Subcutaneous abdominal adipose tissue (tissue), 5 donors: ENCODE data around the gene GARIN5B.

Experiments
- H3K27ac ChIP-seq: one replicate; pipeline ENCODE4 v1.7.0; 2013; ENCODE audit warnings: low read depth, mild to moderate bottlenecking, inconsistent platforms, low read length, moderate library complexity
- H3K27me3 ChIP-seq, 5 donors: one replicate each; pipeline ENCODE4 v1.7.0; 2013; ENCODE audit warnings: low read length in 5 of 5, inconsistent platforms in 1 of 5; ENCODE audit not compliant: control insufficient read depth in 5 of 5, insufficient read depth in 4 of 5
- H3K36me3 ChIP-seq, 5 donors: one replicate each; pipeline ENCODE4 v1.7.0; 2013; ENCODE audit warnings: low read length in 5 of 5; ENCODE audit not compliant: control insufficient read depth in 5 of 5, insufficient read depth in 5 of 5
- H3K4me1 ChIP-seq, 5 donors: one replicate each; pipeline ENCODE4 v1.7.0; 2013; ENCODE audit warnings: low read length in 5 of 5, mild to moderate bottlenecking in 3 of 5, moderate library complexity in 1 of 5; ENCODE audit not compliant: control insufficient read depth in 5 of 5, insufficient read depth in 5 of 5
- H3K4me3 ChIP-seq, 5 donors: one replicate each; pipeline ENCODE4 v1.7.0; 2013; ENCODE audit warnings: low read length in 5 of 5, low read depth in 1 of 5
- H3K9ac ChIP-seq, 5 donors: one replicate each; pipeline ENCODE4 v1.7.0; 2013; ENCODE audit warnings: low read length in 5 of 5, mild to moderate bottlenecking in 4 of 5, moderate library complexity in 3 of 5
- H3K9me3 ChIP-seq, 5 donors: one replicate each; pipeline ENCODE4 v1.7.0; 2013; ENCODE audit warnings: low read length in 5 of 5; ENCODE audit not compliant: control insufficient read depth in 5 of 5
- donor health status: healthy.
- donor health status: healthy.
- donor health status: healthy.
- donor health status: healthy.
- donor health status: healthy.

GARIN5B gene

GRCh38 chr19:55350620-55351315 is 12.3 kb downstream of the GARIN5B start:
- peaks cover 22 to 45% (median 36%) of the 10 kb centered on the region in 5 donors for H3K27me3 ChIP-seq
- no peak overlapping the region for H3K27ac ChIP-seq
- no peak overlapping the region for H3K9ac ChIP-seq
- no peak overlapping the region for H3K4me3 ChIP-seq
- peaks cover 0 to 23% (median 20%) of the 10 kb centered on the region in 5 donors for H3K4me1 ChIP-seq
- peaks cover 0 to 5% (median 0%) of the 10 kb centered on the region in 5 donors for H3K36me3 ChIP-seq
- no peaks in the 10 kb centered on the region for H3K9me3 ChIP-seq

GRCh38 chr19:55348317-55349034 is 14.6 kb downstream of the GARIN5B start:
- no peak overlapping the region for H3K27ac ChIP-seq
- H3K27me3 ChIP-seq = peaks cover 20 to 35% (median 29%) of the 10 kb centered on the region in 5 donors
- no peaks in the 10 kb centered on the region for H3K9me3 ChIP-seq
- peaks cover 0 to 15% (median 6%) of the 10 kb centered on the region in 5 donors for H3K36me3 ChIP-seq
- no peak overlapping the region for H3K9ac ChIP-seq
- peaks cover 0 to 30% (median 22%) of the 10 kb centered on the region in 5 donors for H3K4me1 ChIP-seq
- no peak overlapping the region for H3K4me3 ChIP-seq

GRCh38 chr19:55347442-55348009 is 15.5 kb downstream of the GARIN5B start:
- Histone ChIP-seq H3K36me3 (peaks cover 0 to 24% (median 15%) of the 10 kb centered on the region in 5 donors), H3K9me3 (no peaks in the 10 kb centered on the region), H3K27me3 (peaks cover 11 to 25% (median 20%) of the 10 kb centered on the region in 5 donors), H3K9ac (no peak overlapping the region), H3K4me1 (peaks cover 0 to 25% (median 18%) of the 10 kb centered on the region in 5 donors), H3K27ac (no peak overlapping the region), H3K4me3 (no peak overlapping the region)

- Histone ChIP-seq H3K4me3 (no peak overlapping the region), H3K4me1 (peaks cover 0 to 25% (median 19%) of the 10 kb centered on the region in 5 donors), H3K9ac (no peak overlapping the region), H3K27me3 (peaks cover 5 to 19% (median 13%) of the 10 kb centered on the region in 5 donors), H3K27ac (no peak overlapping the region), H3K36me3 (peaks cover 0 to 29% (median 17%) of the 10 kb centered on the region in 5 donors), H3K9me3 (no peaks in the 10 kb centered on the region)
Observed at GRCh38 chr19:55346725-55347441, 16.2 kb downstream of the GARIN5B start.

GRCh38 chr19:55345818-55346724 is 17.0 kb downstream of the GARIN5B start:
- H3K9ac ChIP-seq = peak overlapping the region in 1 of 5 donors; percentile 56
- no peak overlapping the region for H3K27ac ChIP-seq
- H3K4me3 ChIP-seq = peak overlapping the region in 4 of 5 donors; percentile 12 to 39 (median 22)
- H3K27me3 ChIP-seq = peaks cover 0 to 11% (median 6%) of the 10 kb centered on the region in 5 donors
- peaks cover 0 to 31% (median 17%) of the 10 kb centered on the region in 5 donors for H3K36me3 ChIP-seq
- no peaks in the 10 kb centered on the region for H3K9me3 ChIP-seq
- peaks cover 1 to 32% (median 26%) of the 10 kb centered on the region in 5 donors for H3K4me1 ChIP-seq

GRCh38 chr19:55345101-55345817 is 17.8 kb downstream of the GARIN5B start:
- no peaks in the 10 kb centered on the region for H3K9me3 ChIP-seq
- H3K27ac ChIP-seq = no peak overlapping the region
- peaks cover 0 to 2% (median 2%) of the 10 kb centered on the region in 5 donors for H3K27me3 ChIP-seq
- no peak overlapping the region for H3K4me3 ChIP-seq
- peaks cover 0 to 31% (median 17%) of the 10 kb centered on the region in 5 donors for H3K36me3 ChIP-seq
- H3K4me1 ChIP-seq = peaks cover 4 to 39% (median 34%) of the 10 kb centered on the region in 5 donors
- H3K9ac ChIP-seq = peak overlapping the region in 1 of 5 donors; percentile 56

GRCh38 chr19:55344444-55344843 is 18.6 kb downstream of the GARIN5B start:
- Histone ChIP-seq H3K27ac (no peak overlapping the region), H3K4me3 (no peak overlapping the region), H3K4me1 (peaks cover 6 to 43% (median 37%) of the 10 kb centered on the region in 5 donors), H3K36me3 (peaks cover 0 to 31% (median 17%) of the 10 kb centered on the region in 5 donors), H3K27me3 (no peaks in the 10 kb centered on the region), H3K9me3 (no peaks in the 10 kb centered on the region), H3K9ac (no peak overlapping the region)

- Histone ChIP-seq H3K27ac (no peak overlapping the region), H3K27me3 (no peaks in the 10 kb centered on the region), H3K4me1 (peaks cover 9 to 50% (median 40%) of the 10 kb centered on the region in 5 donors), H3K9me3 (no peaks in the 10 kb centered on the region), H3K9ac (no peak overlapping the region), H3K36me3 (peaks cover 0 to 28% (median 17%) of the 10 kb centered on the region in 5 donors), H3K4me3 (peak overlapping the region in 1 of 5 donors; percentile 26)
Observed at GRCh38 chr19:55341595-55342531, 21.2 kb downstream of the GARIN5B start.
